ENCODE data around the gene SEC14L5.
"Not testable (repeated sequence)": the region's sequence is repeated elsewhere in the genome, so short reads cannot be mapped to it uniquely, and the experiment has no call there.

The SEC14L5 gene

DNA sequence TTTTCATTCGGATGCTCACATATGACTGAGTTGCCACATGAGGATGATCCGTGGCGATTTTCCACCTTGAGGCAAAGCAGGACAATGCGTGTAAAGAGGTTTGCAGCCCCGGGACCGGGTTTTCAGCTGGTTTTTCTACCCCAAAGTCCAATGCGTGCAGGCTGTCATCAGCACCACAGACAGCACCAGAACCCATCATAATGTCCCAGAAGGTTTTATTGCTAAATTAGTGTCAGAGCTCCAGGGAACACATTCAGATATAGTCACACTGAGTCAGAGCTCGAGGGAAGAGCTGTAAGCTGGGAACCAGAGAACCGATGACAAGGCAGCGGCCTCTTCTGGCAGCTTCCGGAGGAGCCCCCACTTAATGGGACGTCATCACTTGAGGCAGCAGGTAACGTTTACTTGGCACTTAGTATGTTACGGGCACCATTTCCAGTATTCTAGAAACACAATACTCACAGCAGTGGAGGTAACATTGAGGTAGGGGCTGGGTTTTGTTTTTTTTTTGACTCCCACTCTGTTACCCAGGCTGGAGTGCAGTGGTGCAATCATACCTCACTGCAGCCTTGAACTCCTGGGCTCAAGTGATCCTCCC, 84.5 kb downstream of the SEC14L5 start:
- peak; percentile 77 for DNase-seq (ENCODE audit: low read depth)

DNA sequence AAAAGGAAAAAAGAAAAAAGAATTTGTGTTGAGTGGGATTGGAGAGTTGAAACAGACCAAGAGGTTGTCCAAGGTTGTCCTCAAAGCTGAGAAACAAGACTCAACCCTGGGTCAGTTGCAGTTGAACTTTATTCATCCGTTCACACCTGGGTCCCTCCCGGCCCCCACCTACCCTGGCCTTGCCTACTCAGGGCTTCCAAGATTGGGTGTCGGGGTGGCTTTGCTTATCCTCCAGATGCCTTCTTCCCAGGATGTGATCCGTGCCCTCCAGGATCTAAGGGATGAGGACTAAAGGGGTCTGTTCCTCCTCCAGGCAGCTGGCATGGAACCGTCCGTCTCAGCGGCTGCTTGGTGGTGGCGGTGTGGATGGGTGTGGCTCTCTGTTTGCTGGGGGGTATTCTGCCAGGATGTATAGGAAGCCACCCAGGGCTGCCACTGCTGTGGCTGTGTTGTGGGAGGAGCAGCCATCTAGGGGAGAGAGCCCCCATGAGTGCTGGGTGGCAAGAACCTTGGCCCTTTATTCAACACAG, 85.9 kb downstream of the SEC14L5 start:
- DNase-seq (ENCODE audit: low read depth), result no peak

DNA sequence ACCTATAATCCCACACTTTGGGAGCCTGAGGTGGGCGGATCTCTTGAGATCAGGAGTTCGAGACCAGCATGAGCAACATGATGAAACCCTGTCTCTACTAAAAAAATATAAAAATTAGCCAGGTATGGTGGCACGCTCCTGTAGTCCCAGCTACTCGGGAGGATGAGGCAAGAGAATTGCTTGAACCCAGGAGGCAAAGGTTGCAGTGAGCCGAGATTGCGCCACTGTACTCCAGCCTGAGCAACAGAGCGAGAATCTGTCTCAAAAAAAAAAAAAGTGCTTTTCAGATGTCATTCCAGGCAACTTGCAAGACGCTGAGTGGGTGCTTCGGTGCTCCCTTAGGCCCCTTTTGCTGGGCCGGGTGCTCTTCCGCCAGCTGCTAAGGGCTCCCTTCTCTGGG, 86.5 kb downstream of the SEC14L5 start:
- not testable (repeated sequence) for DNase-seq (ENCODE audit: low read depth)

DNA sequence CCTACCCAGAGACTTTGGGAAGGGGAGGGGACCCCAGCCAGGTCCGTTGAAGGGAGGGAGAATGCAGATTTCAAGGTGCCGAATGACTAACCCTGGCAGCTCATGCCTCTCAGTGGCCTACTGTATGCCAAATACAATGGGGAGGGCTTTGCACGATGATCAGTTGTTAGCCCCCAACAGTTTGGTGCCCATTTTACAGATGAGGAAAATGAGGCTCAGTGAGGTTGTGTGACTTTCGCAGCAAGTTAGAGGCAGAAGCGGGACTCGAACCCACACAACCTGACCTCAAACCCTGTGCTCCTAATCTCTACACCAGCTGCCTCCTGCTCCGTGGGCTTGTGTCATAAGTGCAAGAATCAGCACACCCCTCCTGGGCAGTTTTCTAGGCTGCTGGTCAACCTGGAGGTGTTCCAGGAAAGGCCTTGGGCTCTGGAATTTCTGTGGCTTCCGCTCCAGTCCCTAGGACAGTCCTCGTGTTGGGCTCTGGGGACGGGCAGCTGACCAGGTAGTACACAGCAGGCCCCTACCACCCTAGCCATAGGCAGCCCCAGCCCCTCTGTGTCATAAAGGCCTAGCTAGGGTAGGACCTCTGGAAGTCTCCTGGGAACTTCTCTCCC, 87.5 kb downstream of the SEC14L5 start:
- DNase-seq (ENCODE audit: low read depth), result no peak

DNA sequence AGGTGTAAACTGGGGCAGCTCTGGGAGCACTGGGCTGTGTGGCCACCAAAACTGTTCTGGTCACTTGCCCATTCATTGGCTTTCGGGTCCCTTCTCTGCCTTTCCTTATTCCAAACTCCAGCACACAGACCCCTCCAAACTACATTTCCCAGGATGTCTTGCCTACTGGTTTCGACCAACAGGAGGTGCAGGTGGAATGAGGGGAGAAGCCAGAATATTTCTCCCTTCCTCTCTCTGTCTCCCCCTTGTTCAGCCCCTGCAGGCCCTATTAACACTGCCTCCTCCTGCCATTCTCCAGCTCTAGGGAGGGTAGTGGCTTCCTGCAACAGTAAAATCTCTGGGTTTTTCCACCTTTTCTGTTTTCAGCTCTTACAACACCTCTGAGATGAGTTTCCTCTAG, 88.8 kb downstream of the SEC14L5 start:
- no peak for DNase-seq (ENCODE audit: low read depth)

DNA sequence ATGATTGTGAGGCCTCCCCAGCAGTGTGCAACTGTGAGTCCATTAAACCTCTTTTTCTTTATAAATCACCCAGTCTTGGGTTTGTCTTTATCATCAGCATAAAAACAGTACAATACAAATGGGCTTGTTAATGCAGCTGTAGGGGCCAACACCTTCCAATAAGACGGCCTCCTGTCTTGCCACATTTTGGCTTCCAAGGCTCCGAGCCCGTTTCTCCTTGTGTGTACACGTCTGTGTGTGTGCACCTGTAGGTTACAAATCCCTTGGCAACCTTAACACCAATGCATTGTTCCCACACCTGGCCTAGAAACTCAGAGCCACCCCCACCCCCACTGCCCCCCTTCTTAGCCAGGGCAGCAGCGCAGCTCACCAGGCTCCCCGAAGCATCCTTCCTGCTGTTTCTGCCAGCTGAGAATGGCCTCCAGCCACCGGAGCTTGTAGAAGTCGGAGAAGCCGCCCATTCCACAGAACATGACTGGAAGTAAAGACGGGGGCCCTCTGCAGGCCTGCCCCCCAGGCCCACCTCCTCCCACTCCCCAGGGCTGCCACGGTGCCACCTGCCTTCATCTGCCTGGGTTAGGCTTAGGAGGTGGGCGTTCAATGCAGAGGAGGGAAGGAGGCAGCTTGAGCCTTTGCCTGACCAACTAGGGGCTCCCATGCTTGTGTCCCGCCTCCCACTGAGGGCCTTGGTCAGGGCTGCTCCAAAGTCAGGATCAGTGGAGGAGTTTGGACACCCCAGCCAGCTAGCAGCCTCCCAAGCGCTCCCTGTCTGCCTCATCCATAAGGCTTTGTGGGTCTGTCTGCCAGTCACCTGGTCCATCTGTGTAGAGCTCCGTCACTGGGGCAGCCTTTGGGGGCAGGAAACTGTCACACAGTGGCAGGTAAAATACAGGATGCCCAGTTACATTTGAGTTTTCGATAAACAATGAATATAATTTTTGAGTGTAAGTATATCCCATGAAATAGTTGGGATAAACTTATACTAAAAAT, 97.0 kb downstream of the SEC14L5 start:
- DNase-seq (ENCODE audit: low read depth), result no peak

DNA sequence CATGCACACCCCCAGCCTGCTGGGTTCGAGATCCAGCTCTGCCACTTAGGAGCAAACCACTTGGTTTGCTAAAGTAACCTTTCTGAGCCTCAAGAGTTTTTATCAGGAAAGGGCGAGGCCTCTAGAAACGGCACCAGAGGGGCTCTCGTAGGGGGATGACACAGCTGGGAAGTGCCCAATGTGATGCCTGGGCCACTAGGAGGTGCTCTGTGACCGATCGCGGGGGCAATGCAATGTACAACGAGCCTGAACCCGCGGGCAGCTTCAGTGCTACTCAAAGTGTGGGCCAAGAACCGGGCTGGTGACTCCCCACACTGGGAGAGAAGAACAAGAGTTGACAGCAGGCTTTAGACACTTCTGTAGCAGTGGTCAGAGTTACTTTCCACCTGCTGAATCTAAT, 98.2 kb downstream of the SEC14L5 start:
- peak; percentile 47 for DNase-seq (ENCODE audit: low read depth)

DNA sequence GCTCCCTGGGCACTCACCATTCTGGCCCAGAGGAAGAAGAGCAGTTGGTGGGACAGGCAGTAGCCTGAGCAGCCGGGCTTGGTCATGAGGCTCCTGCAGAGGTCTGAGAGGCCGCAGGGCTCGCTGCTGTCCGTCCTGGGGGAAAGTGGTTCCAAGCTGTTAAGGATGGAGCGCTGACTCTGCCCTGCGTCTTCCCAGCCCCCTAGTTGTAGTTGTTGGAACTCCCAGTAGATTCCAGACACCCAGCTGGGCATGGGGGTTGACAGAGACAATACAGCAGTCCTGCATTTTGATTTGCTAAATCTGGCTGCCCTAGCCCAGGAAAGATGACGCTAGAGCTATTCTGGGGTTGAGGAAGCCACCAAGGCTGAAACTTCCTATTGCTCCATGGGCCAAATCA, 100.3 kb downstream of the SEC14L5 start:
- DNase-seq (ENCODE audit: low read depth), result peak; percentile 50

DNA sequence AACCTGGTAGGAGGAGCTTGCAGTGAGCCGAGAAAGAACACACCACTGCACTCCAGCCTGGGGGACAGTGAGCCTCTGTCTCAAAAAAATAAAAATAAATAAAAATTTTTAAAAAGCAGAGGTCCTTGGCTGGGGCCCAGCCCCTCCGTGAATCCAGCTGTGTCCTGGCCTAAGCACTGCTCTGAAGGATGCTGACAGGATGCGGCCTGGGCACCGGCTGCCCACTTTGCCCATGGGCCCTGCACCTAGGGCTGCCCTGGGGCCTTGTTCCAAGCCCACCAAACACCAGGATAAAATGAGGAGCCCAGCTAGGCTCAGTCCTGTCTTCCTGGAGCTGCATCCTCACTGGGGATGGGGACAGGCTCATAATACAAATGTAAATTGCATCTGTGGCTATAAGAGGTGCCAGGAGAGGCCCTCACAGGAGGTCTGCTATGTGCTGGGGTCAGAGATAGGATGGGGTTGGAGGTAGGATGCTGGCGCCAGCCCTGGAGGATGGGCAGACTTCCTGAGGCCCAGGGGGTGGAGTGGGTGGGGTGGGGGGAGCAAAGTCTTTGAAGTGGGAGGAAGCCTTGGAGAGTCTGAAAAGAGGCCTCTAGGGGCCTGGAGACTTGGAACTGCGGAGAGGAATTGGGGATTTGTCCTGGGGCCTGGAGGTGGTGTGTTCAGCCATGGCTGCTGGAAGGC, 101.4 kb downstream of the SEC14L5 start:
- no peak for DNase-seq (ENCODE audit: low read depth)

DNA sequence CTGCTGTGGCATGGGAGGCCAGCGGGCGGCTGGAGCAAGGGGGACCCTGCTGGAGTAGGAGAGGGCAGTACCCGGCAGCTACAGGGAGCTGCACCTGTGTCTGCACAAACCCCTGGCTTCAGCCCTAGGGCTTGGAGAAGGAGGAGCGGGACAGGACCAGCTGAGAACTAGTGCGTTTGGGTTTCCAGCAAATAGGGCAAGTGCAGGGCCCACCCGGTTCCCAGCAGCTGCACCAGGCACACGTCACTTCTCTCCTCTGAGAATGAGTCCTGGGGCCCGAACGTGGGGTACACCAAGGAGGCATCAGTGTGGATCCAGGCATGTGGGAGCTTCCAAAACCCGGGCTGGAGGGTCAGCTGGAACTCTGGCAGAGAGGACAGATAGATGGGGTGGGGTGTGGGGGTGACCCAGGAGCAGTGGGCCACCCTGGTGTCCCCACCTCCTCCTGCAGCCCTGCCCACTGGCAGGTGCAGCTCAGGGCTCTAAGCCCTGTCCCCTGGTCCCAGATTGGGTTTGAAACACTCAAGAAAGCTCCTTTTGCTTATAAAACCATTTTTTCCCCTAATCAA, 102.0 kb downstream of the SEC14L5 start:
- no peak for DNase-seq (ENCODE audit: low read depth)

DNA sequence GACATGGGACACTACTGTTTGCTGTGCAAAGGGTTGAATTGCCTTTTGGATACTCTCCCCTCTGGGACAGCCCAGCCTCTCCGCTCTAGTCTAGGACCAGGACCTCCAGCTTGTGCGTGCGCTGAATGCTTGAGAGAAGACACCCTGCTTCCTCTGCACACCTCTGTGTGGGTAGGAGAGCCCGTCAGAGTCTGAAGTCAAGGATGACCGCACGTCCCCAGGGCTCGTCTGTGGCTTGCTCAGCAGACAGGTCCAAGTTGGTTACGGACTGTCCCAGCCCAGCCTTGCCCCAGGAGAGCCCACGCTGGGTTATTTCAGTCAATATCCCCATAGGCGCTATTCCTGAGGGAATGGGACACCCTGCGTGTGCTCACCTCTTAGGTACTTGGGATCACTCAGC, 103.9 kb downstream of the SEC14L5 start:
- no peak for DNase-seq (ENCODE audit: low read depth)

DNA sequence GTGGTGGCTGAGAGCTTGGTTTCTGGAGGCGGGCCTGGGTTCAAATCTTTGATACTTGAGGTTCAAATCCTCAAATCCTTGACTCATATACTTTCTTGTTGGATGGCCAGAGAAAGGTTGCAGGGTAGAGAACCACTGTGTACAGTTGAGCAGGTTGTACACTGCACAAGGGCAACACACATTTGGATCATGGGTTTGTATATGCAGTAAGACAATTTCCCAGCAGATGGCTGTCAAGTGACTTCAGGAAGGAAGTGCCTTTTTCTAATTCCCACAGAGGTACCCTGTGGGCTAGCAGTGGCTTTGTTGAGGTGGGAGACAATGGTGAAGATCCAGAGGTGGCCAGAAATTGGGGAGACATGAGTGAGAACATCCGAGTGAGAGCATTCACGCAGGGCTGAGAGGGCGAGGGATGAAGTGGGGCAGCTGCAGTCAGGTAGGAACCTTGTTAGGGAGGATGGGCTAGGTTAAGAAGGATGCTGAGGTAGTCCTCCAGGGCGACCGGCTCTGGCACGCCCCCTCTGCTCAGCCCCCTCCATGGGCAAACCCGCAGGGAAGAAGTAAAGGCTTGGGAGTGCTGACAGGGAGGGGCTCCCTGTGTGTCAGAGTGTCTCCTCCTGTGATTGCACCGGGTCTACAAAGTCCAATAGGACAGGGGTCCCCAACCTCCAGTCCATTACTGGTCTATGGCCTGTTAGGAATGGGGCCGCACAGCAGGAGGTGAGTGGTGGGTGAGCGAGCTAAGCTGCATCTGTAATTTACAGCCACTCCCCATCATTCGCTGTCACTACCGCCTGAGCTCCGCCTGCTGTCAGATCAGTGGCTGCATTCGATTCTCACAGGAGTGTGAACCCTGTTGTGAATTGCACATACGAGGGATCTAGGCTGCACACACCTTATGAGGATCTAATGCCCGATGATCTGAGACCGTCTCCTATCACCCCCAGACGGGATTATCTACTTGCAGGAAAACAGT, 104.9 kb downstream of the SEC14L5 start:
- DNase-seq (ENCODE audit: low read depth), result no peak

DNA sequence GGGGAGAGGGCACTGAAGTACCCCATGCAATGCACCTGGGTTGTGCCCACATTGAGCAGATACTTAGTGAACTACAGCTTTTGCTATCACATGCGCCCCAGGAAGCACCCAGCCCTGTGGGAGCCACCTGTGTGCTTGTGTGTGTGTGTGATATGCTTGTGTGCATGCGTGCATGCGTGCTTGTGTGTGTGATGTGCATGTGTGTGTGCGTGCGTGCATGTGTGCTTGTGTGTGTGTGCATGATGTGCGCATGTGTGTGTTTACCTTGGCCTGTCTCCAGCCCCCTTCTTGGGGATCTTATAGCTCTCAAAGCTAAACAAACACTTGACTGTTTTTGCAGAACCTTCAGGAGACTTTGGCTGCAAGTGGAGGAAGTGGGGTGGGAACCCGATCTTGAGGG, 106.8 kb downstream of the SEC14L5 start:
- no peak for DNase-seq (ENCODE audit: low read depth)

DNA sequence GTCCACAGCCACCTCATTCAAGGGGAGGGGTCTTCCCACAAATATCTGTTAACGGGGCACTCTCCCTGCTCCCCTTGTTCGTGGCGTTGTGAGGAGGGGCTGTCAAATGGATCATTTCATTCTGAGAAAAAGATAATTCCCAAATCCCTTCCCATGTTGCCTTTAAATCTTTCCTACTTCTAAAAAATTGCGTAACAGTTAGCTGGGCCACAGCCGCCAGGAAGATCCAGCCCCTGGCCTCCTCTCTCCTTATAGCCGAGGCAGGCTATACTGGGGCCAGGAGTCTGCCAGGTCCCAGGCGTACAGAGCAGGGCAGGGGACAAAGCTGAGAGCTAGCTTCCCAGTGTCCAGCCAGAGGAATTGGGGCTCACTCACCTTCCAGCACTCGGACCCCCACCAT, 107.2 kb downstream of the SEC14L5 start:
- DNase-seq (ENCODE audit: low read depth), result no peak

DNA sequence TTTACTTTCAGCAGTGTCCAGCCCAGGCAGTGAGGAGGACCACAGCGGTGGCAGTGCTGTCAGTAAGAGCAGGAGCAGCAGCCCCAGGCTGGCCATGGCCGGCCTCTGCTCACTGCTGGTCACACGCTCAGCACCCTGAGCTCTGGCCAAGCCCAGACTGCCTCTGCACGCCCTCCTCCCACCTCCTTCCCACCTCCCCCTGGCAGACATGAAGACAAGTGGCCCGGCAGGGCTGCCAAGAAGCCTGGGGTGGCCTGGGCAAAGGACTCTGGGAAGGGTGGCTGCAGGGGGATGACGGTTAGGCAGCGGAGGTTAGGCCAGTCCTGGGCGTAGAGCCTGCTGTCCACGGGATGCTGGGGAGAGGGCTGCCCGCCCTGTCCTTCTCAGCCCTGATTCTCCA, 107.7 kb downstream of the SEC14L5 start, which contains the start of gene C16orf89:
Gene C16orf89 (minus strand): TSS at position 144 of the 400 bp plus-strand sequence. CDS start 48 bp downstream, at position 96.
- no peak for DNase-seq (ENCODE audit: low read depth)

DNA sequence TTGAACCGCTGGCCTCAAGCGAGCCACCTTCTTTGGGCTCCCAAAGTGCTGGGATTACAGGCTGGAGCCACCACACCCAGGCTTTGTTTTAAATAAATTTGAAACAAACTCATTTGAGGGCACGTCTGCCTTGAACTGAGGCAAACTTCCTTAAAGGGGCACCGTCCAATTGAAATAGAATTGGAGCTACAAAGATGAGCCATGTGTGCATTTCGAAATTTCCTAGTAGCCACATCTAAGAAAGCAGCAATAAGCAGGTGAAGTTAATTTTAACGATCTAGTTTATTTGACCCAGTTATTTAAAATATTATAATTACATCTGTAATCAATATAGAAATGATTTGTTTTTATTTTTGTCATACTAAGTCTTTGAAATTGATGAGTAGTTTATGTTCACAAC, 108.4 kb downstream of the SEC14L5 start:
- no peak for DNase-seq (ENCODE audit: low read depth)
